Lower leg skin (tissue), 4 donors: ENCODE data around the gene DDX54. TPM values are rescaled to one million over a fixed set of nuclear protein-coding genes. Genes with fewer than 3 reads are reported as not detected.

Experiments used
- DNase-seq, 2 donors: peaks; one replicate each; pipeline ENCODE4 v3.0.0-alpha.2; 2019; ENCODE audit warnings: low spot score in 2 of 2
- H3K4me3 ChIP-seq: fragments of 200-600 bp; sonication (generic); 2 replicates; pipeline ENCODE4 v1.5.1; 2017; ENCODE audit warnings: mild to moderate bottlenecking, low read depth; ENCODE audit not compliant: poor library complexity, severe bottlenecking
- POLR2A ChIP-seq, 2 donors: fragments of 450-650 bp; IDR thresholded peaks; one replicate each; pipeline ENCODE4 v1.6.1; 2016 to 2017; ENCODE audit warnings: antibody characterized with exemption in 2 of 2, mild to moderate bottlenecking in 1 of 2, moderate library complexity in 1 of 2
- WGBS, 2 donors: methylation state at CpG; one replicate each; pipeline ENCODE4 v1.1.5; 2018; 5-methylcytosine and 5-hydroxymethylcytosine counted together
- intact Hi-C: fragments of 100-400 bp; cut with DNase I; formaldehyde crosslinking; loops from one replicate; pipeline ENCODE4 v1.15.0; 2023; ENCODE audit warnings: low total_unique reads
- total RNA-seq, 4 donors: library from RNA; depleted of rRNA; stranded (reverse); fragments of >200 nt; gene quantifications; one replicate each; pipeline ENCODE4 v1.1.0, GENCODE V29; 2016
- TF ChIP-seq, protein P1 (sequence below), 3 donors: fragments of 450-650 bp; IDR thresholded peaks; one replicate each; pipeline ENCODE4 v1.5.1; 2016; ENCODE audit warnings: antibody characterized with exemption in 3 of 3, mild to moderate bottlenecking in 3 of 3, moderate library complexity in 2 of 3

DDX54 gene
- total RNA-seq, 4 donors from 2014 or later, result 48.6 to 106 (median 77.3) TPM

DNA sequence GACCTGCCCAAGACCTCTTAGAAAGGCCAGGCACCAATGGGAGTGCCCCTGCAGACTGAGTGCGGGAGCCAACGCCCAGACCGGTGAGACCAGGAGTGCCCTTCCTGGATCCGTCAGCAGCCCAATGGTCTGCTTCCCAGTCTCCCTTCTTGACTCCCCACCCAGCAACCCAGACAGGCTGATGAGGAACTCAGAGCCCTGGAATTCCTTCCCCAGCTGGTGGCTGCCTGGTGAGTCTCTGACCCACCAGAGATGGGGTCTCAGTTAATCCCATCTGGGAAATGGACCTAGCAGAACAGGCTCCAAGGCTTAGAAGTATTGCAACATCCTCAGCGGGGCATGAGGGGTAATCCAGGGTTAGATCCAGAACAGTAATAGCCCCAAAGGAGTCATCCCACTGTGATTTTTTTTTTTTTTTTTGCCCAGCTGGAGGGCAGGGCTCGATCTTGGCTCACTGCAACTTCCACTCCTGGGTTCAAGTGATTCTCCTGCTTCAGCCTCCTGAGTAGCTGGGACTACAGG lies 48.2 kb downstream of the DDX54 start:
- no peak overlapping the region for H3K4me3 ChIP-seq
- intact Hi-C loops, result no loop called here
- TF ChIP-seq POLR2A (IDR thresholded peaks at IDR 0.05), result no peak
- TF ChIP-seq, protein P1, sequence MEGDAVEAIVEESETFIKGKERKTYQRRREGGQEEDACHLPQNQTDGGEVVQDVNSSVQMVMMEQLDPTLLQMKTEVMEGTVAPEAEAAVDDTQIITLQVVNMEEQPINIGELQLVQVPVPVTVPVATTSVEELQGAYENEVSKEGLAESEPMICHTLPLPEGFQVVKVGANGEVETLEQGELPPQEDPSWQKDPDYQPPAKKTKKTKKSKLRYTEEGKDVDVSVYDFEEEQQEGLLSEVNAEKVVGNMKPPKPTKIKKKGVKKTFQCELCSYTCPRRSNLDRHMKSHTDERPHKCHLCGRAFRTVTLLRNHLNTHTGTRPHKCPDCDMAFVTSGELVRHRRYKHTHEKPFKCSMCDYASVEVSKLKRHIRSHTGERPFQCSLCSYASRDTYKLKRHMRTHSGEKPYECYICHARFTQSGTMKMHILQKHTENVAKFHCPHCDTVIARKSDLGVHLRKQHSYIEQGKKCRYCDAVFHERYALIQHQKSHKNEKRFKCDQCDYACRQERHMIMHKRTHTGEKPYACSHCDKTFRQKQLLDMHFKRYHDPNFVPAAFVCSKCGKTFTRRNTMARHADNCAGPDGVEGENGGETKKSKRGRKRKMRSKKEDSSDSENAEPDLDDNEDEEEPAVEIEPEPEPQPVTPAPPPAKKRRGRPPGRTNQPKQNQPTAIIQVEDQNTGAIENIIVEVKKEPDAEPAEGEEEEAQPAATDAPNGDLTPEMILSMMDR (IDR thresholded peaks at IDR 0.05), result no peak
- 57 to 68% methylated on average over 6 of the region's 6 CpGs for WGBS, 2 donors
- DNase-seq, result no peak

DNA sequence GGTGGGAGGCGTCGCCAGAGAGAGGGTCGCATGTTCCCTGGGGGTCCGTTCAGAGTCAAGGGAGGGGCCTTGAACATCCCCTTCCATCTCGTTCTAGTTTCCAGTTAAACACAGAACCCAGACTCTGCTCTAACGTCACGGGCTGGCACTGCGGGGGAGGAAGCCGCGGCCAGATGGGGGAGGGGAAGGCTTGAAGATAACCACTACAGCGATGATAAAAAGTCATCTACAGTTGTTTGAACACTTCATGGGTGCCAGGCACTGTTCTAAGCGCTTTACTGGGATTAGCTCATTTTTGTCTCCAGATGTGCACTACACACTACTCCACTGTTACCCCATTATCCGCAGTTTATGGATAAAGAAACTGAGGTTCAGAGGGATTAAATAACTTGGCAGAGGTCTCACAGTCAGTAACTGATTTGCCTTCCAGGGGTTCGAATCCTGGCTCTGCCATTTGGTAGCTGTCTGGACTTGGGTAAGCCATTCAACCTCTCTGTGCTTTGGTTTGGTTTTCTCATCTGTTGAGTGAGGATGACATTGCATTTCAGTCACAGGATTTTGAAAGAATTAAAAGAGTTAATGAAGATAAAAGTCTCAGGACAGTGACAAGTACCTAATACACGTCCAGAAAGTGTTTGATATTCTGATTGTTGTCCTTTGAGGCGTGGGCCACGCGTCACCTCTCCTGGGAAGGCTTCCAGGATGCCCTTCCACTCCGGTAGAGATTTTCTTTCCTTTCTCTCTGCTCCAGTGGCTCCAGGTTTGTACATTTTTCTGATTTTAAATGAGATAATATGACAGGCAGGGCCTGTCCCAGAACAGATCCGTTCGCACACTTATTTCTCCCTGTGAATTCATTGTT lies 48.9 kb downstream of the DDX54 start:
- intact Hi-C loops, result no loop called here
- H3K4me3 ChIP-seq, result no peak overlapping the region
- TF ChIP-seq, protein P1 (IDR thresholded peaks at IDR 0.05), result no peak
- no peak for TF ChIP-seq POLR2A (IDR thresholded peaks at IDR 0.05)
- no peak for DNase-seq
- WGBS, 2 donors, result 28 to 29% methylated on average over 21 of the region's 21 CpGs

DNA sequence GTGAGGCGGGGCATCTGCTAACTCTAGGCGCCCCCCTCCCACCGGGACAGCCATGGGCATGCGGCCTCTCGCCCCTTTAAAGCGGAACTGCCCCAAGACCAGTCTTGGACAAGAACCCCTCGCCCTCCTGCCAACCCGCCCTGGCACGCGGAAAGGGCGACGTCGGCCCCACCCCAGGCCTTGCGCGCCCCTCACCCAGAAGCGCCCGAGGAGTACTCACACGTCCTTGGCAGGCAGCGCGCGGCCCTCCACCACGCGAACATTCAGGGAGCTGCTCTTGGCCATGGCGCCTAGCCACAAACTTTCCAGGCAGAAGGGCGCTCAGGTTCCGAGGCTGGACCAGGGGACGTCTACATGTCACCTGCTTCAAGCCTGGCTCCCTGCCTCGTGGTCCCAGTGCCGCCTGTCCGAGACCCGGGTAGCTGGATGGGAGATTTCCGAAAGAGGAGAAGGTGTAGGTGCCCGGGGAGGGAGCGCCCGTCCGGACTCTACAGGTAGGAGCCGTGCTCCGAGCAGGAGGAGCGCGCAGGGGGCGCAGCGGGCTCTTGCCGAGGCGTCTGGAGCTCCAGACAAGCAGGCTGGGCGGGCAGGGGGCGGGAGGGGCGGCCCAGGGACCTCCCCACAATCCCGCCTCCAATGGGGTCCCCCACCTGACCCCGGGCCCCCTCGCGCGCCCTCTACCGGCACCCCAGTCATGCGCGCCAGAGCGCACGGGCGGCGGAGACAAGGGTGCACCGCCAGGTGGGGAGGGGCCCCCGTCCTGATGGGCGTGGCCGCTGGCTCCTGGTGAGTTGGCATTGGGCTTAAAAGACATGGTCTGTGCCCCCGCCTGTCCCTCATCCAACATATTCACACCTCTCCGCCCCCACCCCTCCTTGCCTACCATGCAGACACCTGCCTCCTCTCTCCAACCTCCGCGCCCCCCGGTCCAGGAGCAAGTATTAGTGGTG lies 49.8 kb downstream of the DDX54 start, which contains the start of gene RASAL1:
RASAL1 (minus strand) TSS at position 584 of the 950 bp plus-strand sequence; CDS start at position 285, 299 bp downstream.
- no peak within 1 kb of the TSS for H3K4me3 ChIP-seq
- peak in 1 of 2 donors; percentile 42 for DNase-seq
- intact Hi-C loops, result no loop called here
- 2 to 7% methylated on average over 29 to 32 of the region's 68 CpGs for WGBS, 2 donors
- no peak for TF ChIP-seq POLR2A (IDR thresholded peaks at IDR 0.05)
- TF ChIP-seq, protein P1 (IDR thresholded peaks at IDR 0.05), result no peak

DNA sequence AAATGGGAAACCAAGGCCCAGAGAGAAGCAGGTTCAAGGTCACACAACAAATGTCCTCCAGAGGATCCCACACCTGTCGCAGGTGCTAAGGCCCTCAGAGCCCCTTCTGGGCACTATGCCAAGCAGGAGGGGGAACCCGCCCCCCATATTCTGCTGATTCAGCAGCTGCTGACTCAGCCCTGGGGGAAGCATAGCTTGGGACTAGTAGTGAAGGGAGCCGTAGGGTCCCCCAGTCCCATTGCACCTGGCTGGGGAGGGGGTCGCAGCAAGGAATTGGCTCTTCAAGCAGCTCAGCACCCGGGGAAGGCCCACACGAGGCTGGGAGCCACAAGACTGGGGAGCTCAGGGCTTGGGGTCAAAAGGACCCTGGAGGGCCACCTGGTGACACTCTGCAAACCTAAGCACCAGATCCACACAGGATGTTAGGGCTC lies 50.7 kb downstream of the DDX54 start:
- TF ChIP-seq, protein P1 (IDR thresholded peaks at IDR 0.05), result no peak
- TF ChIP-seq POLR2A (IDR thresholded peaks at IDR 0.05), result no peak
- no peak overlapping the region for H3K4me3 ChIP-seq
- intact Hi-C loops, result no loop called here
- 42 to 71% methylated on average over 5 to 6 of the region's 6 CpGs for WGBS, 2 donors
- DNase-seq, result no peak

DNA sequence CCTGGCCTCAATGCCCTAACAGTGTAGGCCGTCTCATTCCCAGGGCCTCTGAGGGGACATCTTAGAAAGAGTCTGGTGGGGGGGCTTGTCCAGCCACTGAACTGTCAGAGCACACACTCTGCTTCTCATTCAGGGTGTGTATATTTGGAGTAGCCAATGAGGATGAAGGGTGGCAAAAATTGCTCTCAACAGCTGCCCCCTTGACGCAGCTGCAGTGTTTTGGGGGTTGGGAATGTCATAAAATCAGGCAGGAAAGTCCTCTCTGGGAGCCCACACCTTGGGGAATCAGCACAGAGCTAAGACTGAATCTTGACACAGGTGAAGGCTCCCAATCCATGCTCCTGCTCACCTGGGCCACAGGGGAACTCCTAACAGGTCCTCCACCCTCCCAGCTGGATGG lies 51.2 kb downstream of the DDX54 start:
- TF ChIP-seq, protein P1 (IDR thresholded peaks at IDR 0.05), result no peak
- TF ChIP-seq POLR2A (IDR thresholded peaks at IDR 0.05), result no peak
- intact Hi-C loops, result no loop called here
- no peak for DNase-seq
- H3K4me3 ChIP-seq, result no peak overlapping the region
- 69 to 74% methylated on average over 2 of the region's 2 CpGs for WGBS, 2 donors
